HepG2 (cell line): ENCODE measurements around the gene GARIN5A. TPM values are rescaled to one million over a fixed set of nuclear protein-coding genes. Genes with fewer than 3 reads are reported as not detected.

ENCODE experiments used
- ATAC-seq: fragments of 200-7000 bp; cut with Tn5 transposase; 3 replicates; pipeline ENCODE4 v1.9.1; 2020; ENCODE audit warnings: mild to moderate bottlenecking, moderate library complexity
- BruUV-seq: library from RNA; stranded (reverse); fragments of 400-500 nt; replicated peaks from 2 replicates; lab custom pipeline; 2021; lab: Mats Ljungman, UMichigan
- CTCF ChIA-PET: fragments of 300-600 bp; formaldehyde crosslinking; extraction: SDS; loops from one replicate; lab custom pipeline; 2021; ENCODE audit warnings: low total read pairs, inconsistent platforms, low intra/inter-chr PET ratio; lab: Yijun Ruan, JAX
- POLR2A ChIA-PET: fragments of 350-600 bp; sonication (Branson Sonifier 250); formaldehyde crosslinking; loops from one replicate; lab custom pipeline; 2020; ENCODE audit warnings: antibody characterized with exemption, inconsistent platforms; lab: Yijun Ruan, JAX
- DNase-seq: peaks from one replicate; pipeline ENCODE4 v3.0.0-alpha.2; 2015; ENCODE audit warnings: low spot score
- FAIRE-seq: peaks from 3 replicates; lab custom pipeline; 2011; peaks lifted over from hg19 to GRCh38; lab: Jason Lieb, UNC
- H2AFZ ChIP-seq: one replicate; pipeline ENCODE4 v1.6.1; 2011; ENCODE audit warnings: low read length, inconsistent platforms
- H3K27ac ChIP-seq: fragments of 300-600 bp; 3 replicates; pipeline ENCODE4 v1.8.0; 2011; ENCODE audit warnings: mixed run types, mild to moderate bottlenecking, mixed read lengths, low read length, inconsistent platforms; ENCODE audit not compliant: insufficient read depth; ENCODE audit errors: extremely low read length
- H3K27me3 ChIP-seq, 2 experiments: fragments of 200-600 bp in 1 of 2; 2 replicates in 1 of 2; 3 replicates in 1 of 2; pipeline versions ENCODE4 v1.6.0 to v1.8.0; 2011; ENCODE audit warnings: low read length in 2 of 2, mild to moderate bottlenecking in 2 of 2, moderate library complexity in 2 of 2, inconsistent platforms in 1 of 2; ENCODE audit not compliant: insufficient read depth in 2 of 2, control insufficient read depth in 1 of 2
- H3K36me3 ChIP-seq, 2 experiments: fragments of 200-600 bp in 1 of 2; replicated peaks in 1 of 2; 2 replicates in 1 of 2; 3 replicates in 1 of 2; pipeline versions ENCODE4 v1.5.1 to v1.8.0; 2011; ENCODE audit warnings: low read length in 2 of 2, inconsistent platforms in 1 of 2; ENCODE audit not compliant: insufficient read depth in 2 of 2, control insufficient read depth in 1 of 2
- H3K4me1 ChIP-seq: 2 replicates; pipeline ENCODE4 v1.5.1; 2012; ENCODE audit warnings: low read length, inconsistent platforms; ENCODE audit not compliant: insufficient read depth
- H3K4me2 ChIP-seq: 2 replicates; pipeline ENCODE4 v1.6.0; 2011; ENCODE audit warnings: low read depth, low read length, inconsistent platforms
- H3K4me3 ChIP-seq, 3 experiments: fragments of 200-600 bp in 1 of 3; sonication (generic), shearing (Covaris generic) in 1 of 3; replicated peaks in 1 of 3; 2 replicates each; pipeline ENCODE4 v1.5.1; 2011 to 2016; ENCODE audit warnings: low read length in 3 of 3, inconsistent platforms in 2 of 3, low read depth in 2 of 3, mild to moderate bottlenecking in 2 of 3, control low read depth in 1 of 3, mixed read lengths in 1 of 3; ENCODE audit not compliant: insufficient read depth in 1 of 3
- H3K79me2 ChIP-seq: one replicate; pipeline ENCODE4 v1.6.1; 2011; ENCODE audit warnings: low read length, inconsistent platforms; ENCODE audit not compliant: insufficient read depth
- H3K9ac ChIP-seq: 2 replicates; pipeline ENCODE4 v1.6.0; 2011; ENCODE audit warnings: mild to moderate bottlenecking, low read depth, low read length, inconsistent platforms; ENCODE audit not compliant: insufficient read depth
- H3K9me3 ChIP-seq: 2 replicates; pipeline ENCODE4 v1.5.1; 2012; ENCODE audit warnings: mild to moderate bottlenecking, low read length
- H4K20me1 ChIP-seq: 2 replicates; pipeline ENCODE4 v1.6.0; 2011; ENCODE audit warnings: inconsistent platforms, mild to moderate bottlenecking, low read length, moderate library complexity; ENCODE audit not compliant: insufficient read depth
- EP300 ChIP-seq, 3 experiments: sonication (generic) in 1 of 3; formaldehyde crosslinking in 1 of 3; IDR thresholded peaks; 2 replicates each; pipeline versions ENCODE4 v1.5.1 to v1.6.1; 2011 to 2020; ENCODE audit warnings: low read depth in 2 of 3, low read length in 2 of 3, borderline replicate concordance in 1 of 3, improper control_type of control experiment in 1 of 3, mild to moderate bottlenecking in 1 of 3, missing genetic modification reagents in 1 of 3, moderate library complexity in 1 of 3
- GABPA ChIP-seq, 2 experiments: IDR thresholded peaks; 2 replicates each; pipeline ENCODE4 v1.6.1; 2011 to 2016; ENCODE audit warnings: low read depth in 2 of 2, low read length in 1 of 2, missing biosample characterization in 1 of 2, missing genetic modification characterization in 1 of 2
- GTF3A ChIP-seq: sonication (generic); formaldehyde crosslinking; conservative IDR thresholded peaks from 2 replicates; pipeline ENCODE4 v1.4.0; 2020; ENCODE audit warnings: mild to moderate bottlenecking, missing genetic modification reagents
- HMG20B ChIP-seq: conservative IDR thresholded peaks from 2 replicates; pipeline ENCODE4 v1.6.1; 2016; ENCODE audit warnings: missing genetic modification reagents, missing compliant biosample characterization
- NR0B2 ChIP-seq: sonication (generic); formaldehyde crosslinking; IDR thresholded peaks from 2 replicates; pipeline ENCODE4 v1.4.0; 2020; ENCODE audit warnings: mild to moderate bottlenecking, missing genetic modification reagents
- SMARCE1 ChIP-seq: fragments of 450-650 bp; IDR thresholded peaks from 2 replicates; pipeline ENCODE4 v1.6.1; 2017; ENCODE audit warnings: borderline replicate concordance
- SRF ChIP-seq: IDR thresholded peaks from 2 replicates; pipeline ENCODE4 v1.6.1; 2011; ENCODE audit warnings: mild to moderate bottlenecking, low read depth, low read length, moderate library complexity
- ZBTB49 ChIP-seq: sonication (generic); formaldehyde crosslinking; IDR thresholded peaks from 2 replicates; pipeline ENCODE4 v1.4.0; 2020; ENCODE audit warnings: missing genetic modification reagents, borderline replicate concordance
- ZKSCAN1 ChIP-seq: fragments of 150-350 bp; IDR thresholded peaks from 2 replicates; pipeline ENCODE4 v1.6.1; 2014; ENCODE audit warnings: low read length
- ZNF235 ChIP-seq: sonication (generic); formaldehyde crosslinking; IDR thresholded peaks from 2 replicates; pipeline ENCODE4 v1.8.1; 2023; ENCODE audit warnings: mild to moderate bottlenecking, missing genetic modification reagents, borderline replicate concordance
- ZNF83 ChIP-seq: sonication (generic); formaldehyde crosslinking; IDR thresholded peaks from 2 replicates; pipeline ENCODE4 v1.4.0; 2020; ENCODE audit warnings: missing genetic modification reagents, mild to moderate bottlenecking, borderline replicate concordance
- WGBS: methylation state at CpG from one replicate; pipeline ENCODE4 v1.1.6; 2017; ENCODE audit warnings: low lambda C conversion rate; 5-methylcytosine and 5-hydroxymethylcytosine counted together
- in situ Hi-C: cut with HindIII; loops from 2 replicates; pipeline ENCODE4 v1.10.0; 2017; ENCODE audit warnings: low pct_unique_long_range_greater_than_20kb; ENCODE audit not compliant: extremely low pct_ligation_motif_present
- intact Hi-C: fragments of 100-400 bp; cut with micrococcal nuclease; formaldehyde crosslinking; loops from one replicate; pipeline ENCODE4 v1.10.0; 2022; ENCODE audit not compliant: unreplicated experiment
- polyA plus RNA-seq, 8 experiments: library from polyadenylated mRNA; depleted of rRNA in 3 of 8; stranded (reverse) in 7 of 8; unstranded in 1 of 8; fragments of >200 nt; fragmentation: Illumina TruSeq in 4 of 8; extraction: Trizol in 4 of 8; gene quantifications; 2 replicates each; pipeline versions ENCODE4 v1.2.1 to v1.2.3, GENCODE V29; 2011 to 2016; ENCODE audit warnings: low read depth in 4 of 8, missing spikeins in 1 of 8, mixed read lengths in 1 of 8; ENCODE audit not compliant: insufficient read depth in 1 of 8
- total RNA-seq, 5 experiments: library from RNA; depleted of rRNA; stranded (reverse); fragments of >200 nt; fragmentation: Illumina TruSeq; extraction: Trizol; gene quantifications; 2 replicates each; pipeline ENCODE4 v1.2.3, GENCODE V29; 2016; ENCODE audit warnings: low read depth in 1 of 5

GARIN5A gene
- total and polyA plus RNA-seq, 2 of the 13 experiments (the other 11 are each of a cell fraction or from before 2014, with no cell fraction given), result not detected

GRCh38 chr19:50435221-50435620 is 41.4 kb downstream of the GARIN5A start:
- in situ Hi-C loops, result no loop called here
- Histone ChIP-seq H4K20me1 (no peaks in the 10 kb centered on the region), H3K79me2 (no peaks in the 10 kb centered on the region), H3K4me3 (no peak overlapping the region), H3K27ac (no peak overlapping the region), H3K4me2 (no peak overlapping the region), H3K27me3 (peaks cover 10 to 29% of the 10 kb centered on the region in 2 experiments; a peak in 4 of 5 replicates), H2AFZ (no peak overlapping the region), H3K4me1 (peaks cover 10% of the 10 kb centered on the region), H3K36me3 (no peaks in the 10 kb centered on the region), H3K9ac (no peak overlapping the region), H3K9me3 (no peaks in the 10 kb centered on the region)
- 49% methylated on average over 15 of the region's 17 CpGs for WGBS
- intact Hi-C loops, result no loop called here
- POLR2A ChIA-PET, result no interaction called here
- DNase-seq (no peak), FAIRE-seq (no peak), ATAC-seq (no peak)
- CTCF ChIA-PET, result no interaction called here
- BruUV-seq, result no TSS peak
- TF ChIP-seq ZBTB49, result no peak
- TF ChIP-seq SRF, result no peak
- TF ChIP-seq GABPA (IDR thresholded peaks at IDR 0.05; ENCODE audit: low read depth, low read length), result no peak
- TF ChIP-seq GABPA (CRISPR knock-in tag; IDR thresholded peaks at IDR 0.05; ENCODE audit: low read depth), result no peak
- TF ChIP-seq SMARCE1, result no peak
- no peak for TF ChIP-seq EP300 (IDR thresholded peaks at IDR 0.05; ENCODE audit: low read depth in 2 of 2, low read length in 2 of 2)
- no peak for TF ChIP-seq EP300 (CRISPR knock-in tag; IDR thresholded peaks at IDR 0.05; ENCODE audit: borderline replicate concordance)
- no peak for TF ChIP-seq NR0B2 (CRISPR knock-in tag)
- TF ChIP-seq HMG20B (CRISPR knock-in tag), result no peak
- TF ChIP-seq ZNF235 (CRISPR knock-in tag), result no peak
- TF ChIP-seq ZNF83 (CRISPR knock-in tag), result no peak
- no peak for TF ChIP-seq ZKSCAN1
- TF ChIP-seq GTF3A (CRISPR knock-in tag), result no peak
